H9 (cell line): Measurements from ENCODE around the gene TIGD3. TPM values are rescaled to one million over a fixed set of nuclear protein-coding genes. Genes with fewer than 3 reads are reported as not detected.

ENCODE experiments used
- DNase-seq: peaks from one replicate; pipeline ENCODE4 v3.0.0-alpha.2; 2017
- H2AFZ ChIP-seq: one replicate; pipeline ENCODE4 v1.6.1; 2013; ENCODE audit warnings: mild to moderate bottlenecking, low read length, control low read depth, moderate library complexity
- H2AK5ac ChIP-seq: 2 replicates; pipeline ENCODE4 v1.6.1; 2013; ENCODE audit warnings: low read length, control low read depth, mixed read lengths; ENCODE audit not compliant: insufficient read length
- H2BK120ac ChIP-seq: one replicate; pipeline ENCODE4 v1.6.1; 2013; ENCODE audit warnings: low read depth, mild to moderate bottlenecking, low read length, control low read depth, inconsistent platforms; ENCODE audit not compliant: poor library complexity, severe bottlenecking
- H2BK12ac ChIP-seq: 2 replicates; pipeline ENCODE4 v1.6.1; 2013; ENCODE audit warnings: low read length, control low read depth, mixed read lengths, low read depth; ENCODE audit not compliant: insufficient read length
- H2BK15ac ChIP-seq: 2 replicates; pipeline ENCODE4 v1.6.1; 2013; ENCODE audit warnings: low read depth, low read length, control low read depth
- H2BK20ac ChIP-seq: one replicate; pipeline ENCODE4 v1.6.1; 2013; ENCODE audit warnings: low read depth, mild to moderate bottlenecking, low read length, control low read depth, inconsistent platforms; ENCODE audit not compliant: poor library complexity, severe bottlenecking
- H2BK5ac ChIP-seq: 2 replicates; pipeline ENCODE4 v1.6.1; 2013; ENCODE audit warnings: low read length, control low read depth, mixed read lengths; ENCODE audit not compliant: insufficient read length
- H3K14ac ChIP-seq: 2 replicates; pipeline ENCODE4 v1.6.1; 2013; ENCODE audit warnings: low read length, control low read depth; ENCODE audit not compliant: insufficient read depth
- H3K18ac ChIP-seq: 2 replicates; pipeline ENCODE4 v1.6.1; 2013; ENCODE audit warnings: low read depth, mild to moderate bottlenecking, mixed read lengths, low read length, control low read depth; ENCODE audit not compliant: insufficient read length
- H3K23ac ChIP-seq: 2 replicates; pipeline ENCODE4 v1.6.1; 2013; ENCODE audit warnings: low read length, control low read depth, mixed read lengths, low read depth; ENCODE audit not compliant: insufficient read length
- H3K23me2 ChIP-seq: 2 replicates; pipeline ENCODE4 v1.6.1; 2013; ENCODE audit warnings: low read depth, mild to moderate bottlenecking, mixed read lengths, low read length, control low read depth; ENCODE audit not compliant: insufficient read length, poor library complexity, severe bottlenecking
- H3K27ac ChIP-seq: 2 replicates; pipeline ENCODE4 v1.5.1; 2013; ENCODE audit warnings: low read length, control low read depth, mixed read lengths, low read depth; ENCODE audit not compliant: insufficient read length
- H3K27me3 ChIP-seq: 2 replicates; pipeline ENCODE4 v1.6.1; 2013; ENCODE audit warnings: low read length, control low read depth, inconsistent platforms; ENCODE audit not compliant: insufficient read depth
- H3K4ac ChIP-seq: 2 replicates; pipeline ENCODE4 v1.6.1; 2013; ENCODE audit warnings: low read depth, mild to moderate bottlenecking, control low read depth, inconsistent platforms, low read length, moderate library complexity
- H3K4me1 ChIP-seq: 2 replicates; pipeline ENCODE4 v1.6.1; 2013; ENCODE audit warnings: low read length, control low read depth, inconsistent platforms; ENCODE audit not compliant: insufficient read depth
- H3K4me2 ChIP-seq: 2 replicates; pipeline ENCODE4 v1.6.1; 2013; ENCODE audit warnings: low read length, control low read depth, mixed read lengths; ENCODE audit not compliant: insufficient read length, insufficient read depth
- H3K56ac ChIP-seq: 2 replicates; pipeline ENCODE4 v1.6.1; 2013; ENCODE audit warnings: low read depth, mild to moderate bottlenecking, mixed read lengths, low read length, control low read depth; ENCODE audit not compliant: insufficient read length
- H3K79me1 ChIP-seq: 2 replicates; pipeline ENCODE4 v1.6.1; 2013; ENCODE audit warnings: low read depth, mild to moderate bottlenecking, moderate library complexity, low read length, control low read depth, inconsistent platforms; ENCODE audit not compliant: insufficient read depth, poor library complexity, severe bottlenecking
- H3K79me2 ChIP-seq: 2 replicates; pipeline ENCODE4 v1.6.1; 2013; ENCODE audit warnings: low read length, control low read depth, inconsistent platforms; ENCODE audit not compliant: insufficient read depth
- H3K9ac ChIP-seq: 2 replicates; pipeline ENCODE4 v1.6.1; 2013; ENCODE audit warnings: low read length, control low read depth, mixed read lengths; ENCODE audit not compliant: insufficient read length; ENCODE audit errors: extremely low read depth
- H3K9me3 ChIP-seq: one replicate; pipeline ENCODE4 v1.6.1; 2013; ENCODE audit warnings: low read depth, low read length, inconsistent platforms; ENCODE audit not compliant: control insufficient read depth
- H3T11ph ChIP-seq: one replicate; pipeline ENCODE4 v1.6.1; 2013; ENCODE audit warnings: mild to moderate bottlenecking, low read length, control low read depth, inconsistent platforms
- H4K20me1 ChIP-seq: one replicate; pipeline ENCODE4 v1.6.1; 2013; ENCODE audit not compliant: control insufficient read depth, insufficient read length, insufficient read depth
- H4K5ac ChIP-seq: 2 replicates; pipeline ENCODE4 v1.6.1; 2013; ENCODE audit warnings: low read depth, mild to moderate bottlenecking, mixed read lengths, low read length, control low read depth; ENCODE audit not compliant: insufficient read length
- H4K8ac ChIP-seq: replicated peaks from 2 replicates; pipeline ENCODE4 v1.6.1; 2013; ENCODE audit warnings: low read length, control low read depth, mixed read lengths, low read depth; ENCODE audit not compliant: insufficient read length
- H4K91ac ChIP-seq: 2 replicates; pipeline ENCODE4 v1.6.1; 2013; ENCODE audit warnings: low read depth, mild to moderate bottlenecking, moderate library complexity, mixed read lengths, low read length, control low read depth; ENCODE audit not compliant: insufficient read length
- H3K27ac Mint-ChIP-seq, 3 experiments: 2 replicates in 2 of 3; 3 replicates in 1 of 3; pipeline ENCODE4 v1.8.0; 2020 to 2021; ENCODE audit warnings: mixed read lengths in 3 of 3, mild to moderate bottlenecking in 1 of 3, moderate library complexity in 1 of 3
- H3K27me3 Mint-ChIP-seq: 2 replicates; pipeline ENCODE4 v1.8.0; 2021; ENCODE audit warnings: low read depth, mild to moderate bottlenecking, moderate library complexity, mixed read lengths
- H3K36me3 Mint-ChIP-seq, 3 experiments: 2 replicates in 2 of 3; 3 replicates in 1 of 3; pipeline ENCODE4 v1.8.0; 2020 to 2021; ENCODE audit warnings: low read depth in 3 of 3, mixed read lengths in 3 of 3; ENCODE audit not compliant: insufficient read depth in 1 of 3
- H3K4me1 Mint-ChIP-seq, 2 experiments: 2 replicates each; pipeline ENCODE4 v1.8.0; 2020; ENCODE audit warnings: mixed read lengths in 2 of 2
- H3K4me3 Mint-ChIP-seq, 2 experiments: 2 replicates in 1 of 2; 3 replicates in 1 of 2; pipeline ENCODE4 v1.8.0; 2020 to 2021; ENCODE audit warnings: mild to moderate bottlenecking in 2 of 2, mixed read lengths in 2 of 2, moderate library complexity in 1 of 2
- H3K9me3 Mint-ChIP-seq, 2 experiments: 2 replicates in 1 of 2; 3 replicates in 1 of 2; pipeline ENCODE4 v1.8.0; 2020; ENCODE audit warnings: mild to moderate bottlenecking in 2 of 2, mixed read lengths in 2 of 2, moderate library complexity in 1 of 2
- WGBS: extraction: QIAGEN DNeasy Blood & Tissue Kit; methylation state at CpG from one replicate; pipeline ENCODE4 v1.1.7; 2013; ENCODE audit warnings: missing lambda C conversion rate, low lambda C conversion rate, mixed read lengths; ENCODE audit not compliant: insufficient read length; ENCODE audit errors: extremely low coverage; 5-methylcytosine and 5-hydroxymethylcytosine counted together
- total RNA-seq: library from RNA; stranded (reverse); gene quantifications from 2 replicates; pipeline ENCODE4 v1.2.1, GENCODE V29; 2021
- TF ChIP-seq, protein P1 (sequence below): fragments of 200-600 bp; sonication (generic); conservative IDR thresholded peaks from 3 replicates; pipeline ENCODE4 v1.8.0; 2021; ENCODE audit warnings: antibody characterized with exemption, mild to moderate bottlenecking

The TIGD3 gene
- total RNA-seq, 1 experiment from 2014 or later = 0.66 TPM

DNA sequence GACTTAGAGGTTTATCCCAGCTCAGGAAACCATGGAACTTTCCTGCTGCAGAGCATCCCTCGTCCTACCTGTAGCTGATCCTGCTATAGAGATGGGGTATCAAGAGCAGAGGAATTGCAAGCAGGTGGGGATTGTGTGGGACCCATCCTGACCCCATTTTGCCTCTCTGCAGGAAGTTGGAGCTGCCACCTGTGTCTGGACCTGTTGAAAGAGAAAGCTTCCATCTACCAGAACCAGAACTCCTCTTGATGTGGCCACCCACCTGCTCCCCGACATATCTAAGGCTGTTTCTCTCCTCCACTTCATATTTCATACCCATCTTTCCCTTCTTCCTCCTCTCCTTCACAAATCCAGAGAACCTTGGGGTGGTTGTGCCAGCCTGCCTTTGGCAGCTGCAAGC lies 3.0 kb upstream of the TIGD3 start:
- Histone ChIP-seq H3K56ac (no peak overlapping the region), H3K9ac (no peak overlapping the region), H4K91ac (no peak overlapping the region), H3T11ph (no peak overlapping the region), H2BK15ac (no peak overlapping the region), H3K4me1 (no peaks in the 10 kb centered on the region), H3K27ac (no peak overlapping the region), H3K23me2 (peaks cover 18% of the 10 kb centered on the region), H2BK5ac (no peak overlapping the region), H3K79me2 (no peaks in the 10 kb centered on the region), H3K4ac (no peak overlapping the region), H3K27me3 (peaks cover 2% of the 10 kb centered on the region; the same call in 1 of the 2 replicates), H2BK120ac (no peak overlapping the region), H2BK20ac (no peak overlapping the region), H3K18ac (no peak overlapping the region), H3K79me1 (no peaks in the 10 kb centered on the region), H3K4me2 (no peak overlapping the region), H4K20me1 (no peaks in the 10 kb centered on the region), H4K5ac (no peak overlapping the region), H3K9me3 (no peaks in the 10 kb centered on the region), H2BK12ac (no peak overlapping the region), H2AK5ac (no peak overlapping the region), H2AFZ (no peak overlapping the region), H4K8ac (no peak overlapping the region), H3K14ac (no peak overlapping the region), H3K23ac (no peak overlapping the region)
- H3K9me3 Mint-ChIP-seq = no peaks in the 10 kb centered on the region; a peak in 1 of 5 replicates
- H3K27me3 Mint-ChIP-seq = peaks cover 14% of the 10 kb centered on the region
- DNase-seq = no peak
- H3K4me3 Mint-ChIP-seq = no peak overlapping the region
- H3K36me3 Mint-ChIP-seq = peaks cover 21 to 52% (median 48%) of the 10 kb centered on the region in 3 experiments
- peak overlapping the region in 2 of 3 experiments; percentile 2 to 3; a peak in 2 of 7 replicates for H3K27ac Mint-ChIP-seq
- TF ChIP-seq, protein P1, sequence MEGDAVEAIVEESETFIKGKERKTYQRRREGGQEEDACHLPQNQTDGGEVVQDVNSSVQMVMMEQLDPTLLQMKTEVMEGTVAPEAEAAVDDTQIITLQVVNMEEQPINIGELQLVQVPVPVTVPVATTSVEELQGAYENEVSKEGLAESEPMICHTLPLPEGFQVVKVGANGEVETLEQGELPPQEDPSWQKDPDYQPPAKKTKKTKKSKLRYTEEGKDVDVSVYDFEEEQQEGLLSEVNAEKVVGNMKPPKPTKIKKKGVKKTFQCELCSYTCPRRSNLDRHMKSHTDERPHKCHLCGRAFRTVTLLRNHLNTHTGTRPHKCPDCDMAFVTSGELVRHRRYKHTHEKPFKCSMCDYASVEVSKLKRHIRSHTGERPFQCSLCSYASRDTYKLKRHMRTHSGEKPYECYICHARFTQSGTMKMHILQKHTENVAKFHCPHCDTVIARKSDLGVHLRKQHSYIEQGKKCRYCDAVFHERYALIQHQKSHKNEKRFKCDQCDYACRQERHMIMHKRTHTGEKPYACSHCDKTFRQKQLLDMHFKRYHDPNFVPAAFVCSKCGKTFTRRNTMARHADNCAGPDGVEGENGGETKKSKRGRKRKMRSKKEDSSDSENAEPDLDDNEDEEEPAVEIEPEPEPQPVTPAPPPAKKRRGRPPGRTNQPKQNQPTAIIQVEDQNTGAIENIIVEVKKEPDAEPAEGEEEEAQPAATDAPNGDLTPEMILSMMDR = no peak
- whole genome bisulfite sequencing = no CpG with 5 or more reads among the region's 2 CpGs
- peaks cover 10 to 12% of the 10 kb centered on the region in 2 experiments for H3K4me1 Mint-ChIP-seq
